Mesothelial cell of epicardium (in vitro differentiated cells): ENCODE data around the gene SAMD14. TPM values are rescaled to one million over a fixed set of nuclear protein-coding genes. Genes with fewer than 3 reads are reported as not detected.

Experiments
- DNase-seq, 2 experiments: peaks; one replicate each; pipeline ENCODE4 v3.0.0; 2021; ENCODE audit warnings: low spot score in 2 of 2; ENCODE audit not compliant: unreplicated experiment in 2 of 2
- H3K27ac Mint-ChIP-seq: 2 replicates; pipeline ENCODE4 v1.8.0; 2021; ENCODE audit warnings: mixed read lengths
- H3K27me3 Mint-ChIP-seq: 2 replicates; pipeline ENCODE4 v1.8.0; 2021; ENCODE audit warnings: low read depth, mixed read lengths
- H3K36me3 Mint-ChIP-seq: 2 replicates; pipeline ENCODE4 v1.8.0; 2021; ENCODE audit warnings: mixed read lengths
- H3K4me1 Mint-ChIP-seq: 2 replicates; pipeline ENCODE4 v1.8.0; 2021; ENCODE audit warnings: mixed read lengths
- H3K4me3 Mint-ChIP-seq: 2 replicates; pipeline ENCODE4 v1.8.0; 2021; ENCODE audit warnings: mild to moderate bottlenecking, moderate library complexity, mixed read lengths
- H3K9me3 Mint-ChIP-seq: 2 replicates; pipeline ENCODE4 v1.8.0; 2021; ENCODE audit warnings: mixed read lengths
- CTCF ChIP-seq: fragments of 200-600 bp; sonication (generic); IDR thresholded peaks from one replicate; pipeline ENCODE4 v1.5.0; 2021; ENCODE audit warnings: antibody characterized with exemption; ENCODE audit not compliant: unreplicated experiment
- total RNA-seq: library from RNA; stranded (reverse); gene quantifications from 3 replicates; pipeline ENCODE4 v1.2.1, GENCODE V29; 2021

The SAMD14 gene
- total RNA-seq, 1 donor from 2014 or later: 19.4 TPM

- Mint-ChIP-seq H3K27ac (no peak overlapping the region), H3K36me3 (peaks cover 46% of the 10 kb centered on the region), H3K4me3 (no peak overlapping the region), H3K9me3 (no peaks in the 10 kb centered on the region), H3K4me1 (no peaks in the 10 kb centered on the region), H3K27me3 (no peaks in the 10 kb centered on the region)
- TF ChIP-seq CTCF: no peak
- DNase-seq: no peak
Observed at GRCh38 chr17:50081757-50082156, 48.2 kb downstream of the SAMD14 start.

- no peak overlapping the region for H3K27ac Mint-ChIP-seq
- TF ChIP-seq CTCF: no peak
- H3K4me1 Mint-ChIP-seq: no peaks in the 10 kb centered on the region
- peaks cover 48% of the 10 kb centered on the region for H3K36me3 Mint-ChIP-seq
- no peak overlapping the region for H3K4me3 Mint-ChIP-seq
- H3K27me3 Mint-ChIP-seq: no peaks in the 10 kb centered on the region
- H3K9me3 Mint-ChIP-seq: no peaks in the 10 kb centered on the region
- DNase-seq: no peak
Observed at GRCh38 chr17:50080827-50081226, 49.1 kb downstream of the SAMD14 start.

GRCh38 chr17:50080096-50080480, 49.9 kb downstream of the SAMD14 start:
- Mint-ChIP-seq H3K4me3 (no peak overlapping the region), H3K4me1 (no peaks in the 10 kb centered on the region), H3K36me3 (peaks cover 52% of the 10 kb centered on the region), H3K27me3 (no peaks in the 10 kb centered on the region), H3K9me3 (no peaks in the 10 kb centered on the region), H3K27ac (no peak overlapping the region)
- DNase-seq: no peak
- no peak for TF ChIP-seq CTCF

- Mint-ChIP-seq H3K27ac (no peak overlapping the region), H3K4me1 (no peaks in the 10 kb centered on the region), H3K9me3 (no peaks in the 10 kb centered on the region), H3K36me3 (peaks cover 54% of the 10 kb centered on the region), H3K4me3 (no peak overlapping the region), H3K27me3 (no peaks in the 10 kb centered on the region)
- no peak for DNase-seq
- no peak for TF ChIP-seq CTCF
Observed at GRCh38 chr17:50079334-50080095, 50.4 kb downstream of the SAMD14 start.

GRCh38 chr17:50078430-50078829, 51.5 kb downstream of the SAMD14 start:
- no peak overlapping the region for H3K4me3 Mint-ChIP-seq
- H3K4me1 Mint-ChIP-seq: no peaks in the 10 kb centered on the region
- H3K36me3 Mint-ChIP-seq: peaks cover 55% of the 10 kb centered on the region
- H3K27ac Mint-ChIP-seq: no peak overlapping the region
- DNase-seq: no peak
- H3K9me3 Mint-ChIP-seq: no peaks in the 10 kb centered on the region
- no peaks in the 10 kb centered on the region for H3K27me3 Mint-ChIP-seq
- TF ChIP-seq CTCF: no peak
